ENCODE measurements around the gene ATCAY.

DNA sequence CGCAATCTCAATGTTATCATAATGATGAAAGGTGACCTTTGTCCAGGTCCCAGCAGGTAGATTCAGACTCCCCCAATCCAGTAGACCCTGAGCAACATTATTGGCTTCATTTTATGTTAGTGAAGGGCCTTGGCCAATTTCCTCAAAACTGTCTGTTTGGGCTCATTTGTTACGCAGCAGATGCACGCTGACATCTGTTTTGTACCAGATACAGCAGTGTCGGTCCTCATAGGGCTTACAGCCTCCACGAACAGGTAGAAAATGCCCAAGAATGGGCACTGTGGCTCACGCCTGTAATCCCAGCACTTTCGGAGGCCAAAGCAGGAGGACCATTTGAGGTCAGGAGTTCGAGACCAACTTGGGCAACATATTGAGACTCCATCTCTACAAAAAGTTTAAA is 39.3 kb downstream of the ATCAY start:
- TF ChIP-seq, protein P1, sequence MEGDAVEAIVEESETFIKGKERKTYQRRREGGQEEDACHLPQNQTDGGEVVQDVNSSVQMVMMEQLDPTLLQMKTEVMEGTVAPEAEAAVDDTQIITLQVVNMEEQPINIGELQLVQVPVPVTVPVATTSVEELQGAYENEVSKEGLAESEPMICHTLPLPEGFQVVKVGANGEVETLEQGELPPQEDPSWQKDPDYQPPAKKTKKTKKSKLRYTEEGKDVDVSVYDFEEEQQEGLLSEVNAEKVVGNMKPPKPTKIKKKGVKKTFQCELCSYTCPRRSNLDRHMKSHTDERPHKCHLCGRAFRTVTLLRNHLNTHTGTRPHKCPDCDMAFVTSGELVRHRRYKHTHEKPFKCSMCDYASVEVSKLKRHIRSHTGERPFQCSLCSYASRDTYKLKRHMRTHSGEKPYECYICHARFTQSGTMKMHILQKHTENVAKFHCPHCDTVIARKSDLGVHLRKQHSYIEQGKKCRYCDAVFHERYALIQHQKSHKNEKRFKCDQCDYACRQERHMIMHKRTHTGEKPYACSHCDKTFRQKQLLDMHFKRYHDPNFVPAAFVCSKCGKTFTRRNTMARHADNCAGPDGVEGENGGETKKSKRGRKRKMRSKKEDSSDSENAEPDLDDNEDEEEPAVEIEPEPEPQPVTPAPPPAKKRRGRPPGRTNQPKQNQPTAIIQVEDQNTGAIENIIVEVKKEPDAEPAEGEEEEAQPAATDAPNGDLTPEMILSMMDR (IDR thresholded peaks at IDR 0.05; ENCODE audit: low read depth, low read length): no peak
- TF ChIP-seq EZH2phosphoT487 (IDR thresholded peaks at IDR 0.05; ENCODE audit: low read depth): no peak

All from OCI-LY3 (cell line).